GM19043 (cell line): ENCODE results near the gene GNRHR.
"Not testable (repeated sequence)": the region's sequence is repeated elsewhere in the genome, so short reads cannot be mapped to it uniquely, and the experiment has no call there.

Source experiments
- ATAC-seq: cut with Tn5 transposase; IDR thresholded peaks from one replicate; pipeline ENCODE4 v1.9.1; 2021; ENCODE audit warnings: low read depth; ENCODE audit not compliant: unreplicated experiment

The GNRHR gene

DNA sequence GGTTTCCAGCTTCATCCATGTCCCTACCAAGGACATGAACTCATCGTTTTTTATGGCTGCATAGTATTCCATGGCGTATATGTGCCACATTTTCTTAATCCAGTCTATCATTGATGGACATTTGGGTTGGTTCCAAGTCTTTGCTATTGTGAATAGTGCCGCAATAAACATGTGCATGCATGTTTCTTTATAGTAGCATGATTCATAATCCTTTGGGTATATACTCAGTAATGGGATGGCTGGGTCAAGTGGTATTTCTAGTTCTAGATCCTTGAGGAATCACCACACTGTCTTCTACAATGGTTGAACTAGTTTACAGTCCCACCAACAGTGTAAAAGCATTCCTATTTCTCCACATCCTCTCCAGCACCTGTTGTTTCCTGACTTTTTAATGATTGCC is 23.7 kb downstream of the GNRHR start:
- not testable (repeated sequence) for ATAC-seq

DNA sequence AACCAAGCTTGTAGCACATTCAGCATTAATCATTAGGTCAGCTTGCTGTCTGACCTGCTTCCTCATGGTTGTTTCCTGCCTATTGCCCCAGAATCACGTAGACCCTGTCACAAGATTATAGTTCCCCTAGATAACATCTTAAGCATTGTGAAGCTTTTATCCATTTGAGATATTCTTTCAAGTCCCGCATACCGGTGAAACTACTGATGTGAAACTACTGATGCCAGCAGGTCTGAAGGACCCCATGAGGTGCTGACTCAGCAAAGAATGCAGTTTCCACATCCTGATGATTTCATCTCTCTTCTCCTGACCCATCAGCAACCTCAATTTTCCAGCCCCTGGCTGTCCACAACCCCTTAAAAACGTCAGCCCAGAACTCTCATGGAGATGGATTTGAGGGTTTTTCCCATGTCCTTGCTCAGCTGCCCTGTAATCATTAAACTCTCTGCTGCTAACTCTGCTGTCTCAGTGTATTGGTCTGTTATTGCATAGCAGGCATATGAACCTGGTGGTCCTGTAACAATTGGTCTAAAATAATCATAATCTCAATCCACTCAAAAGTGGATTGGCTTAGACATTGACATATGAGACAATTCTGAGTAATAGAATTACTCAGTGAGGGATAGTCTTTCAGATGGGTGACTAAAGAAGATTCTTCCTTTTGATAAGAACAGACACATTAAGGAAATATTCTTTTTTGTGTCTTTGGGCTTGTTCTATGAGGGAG is 26.9 kb downstream of the GNRHR start:
- ATAC-seq = no peak

DNA sequence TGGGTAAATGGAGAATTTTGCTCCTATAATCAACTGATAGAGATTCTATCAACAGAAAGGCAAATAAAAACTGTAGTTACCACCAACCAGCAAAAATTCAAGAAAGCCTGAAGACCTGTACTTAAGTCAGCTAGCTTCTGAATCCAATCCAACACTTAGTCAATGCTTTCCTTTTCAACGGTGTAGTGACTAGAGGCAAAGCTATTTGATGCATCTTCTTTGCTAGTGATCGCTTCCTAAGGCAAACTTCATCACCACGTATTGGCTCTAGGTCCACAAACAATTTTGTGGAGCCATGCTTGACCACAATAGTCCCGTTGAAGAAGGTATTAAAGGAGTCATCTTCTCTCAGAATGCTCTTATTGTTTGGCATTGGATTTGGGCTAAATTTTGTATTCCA is 28.2 kb downstream of the GNRHR start:
- no peak for ATAC-seq

DNA sequence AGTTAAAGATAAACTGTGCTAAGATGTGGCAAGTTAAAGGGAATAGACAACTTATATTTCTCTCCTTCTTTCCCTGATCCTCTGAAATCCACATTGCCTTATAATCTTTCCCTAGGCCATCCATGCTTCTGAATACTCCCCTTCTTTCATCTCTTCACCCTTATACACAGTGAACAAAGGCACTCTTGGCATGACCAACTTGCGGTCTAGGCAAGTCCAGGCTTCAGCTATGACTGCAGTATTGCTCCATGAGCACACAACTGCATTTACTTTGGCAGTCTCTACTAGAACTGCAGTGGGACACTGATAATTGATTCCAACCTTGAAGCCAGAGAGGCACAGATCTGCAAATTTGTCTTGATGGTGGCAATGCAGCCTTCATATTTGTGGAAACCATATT is 29.1 kb downstream of the GNRHR start:
- ATAC-seq = no peak

DNA sequence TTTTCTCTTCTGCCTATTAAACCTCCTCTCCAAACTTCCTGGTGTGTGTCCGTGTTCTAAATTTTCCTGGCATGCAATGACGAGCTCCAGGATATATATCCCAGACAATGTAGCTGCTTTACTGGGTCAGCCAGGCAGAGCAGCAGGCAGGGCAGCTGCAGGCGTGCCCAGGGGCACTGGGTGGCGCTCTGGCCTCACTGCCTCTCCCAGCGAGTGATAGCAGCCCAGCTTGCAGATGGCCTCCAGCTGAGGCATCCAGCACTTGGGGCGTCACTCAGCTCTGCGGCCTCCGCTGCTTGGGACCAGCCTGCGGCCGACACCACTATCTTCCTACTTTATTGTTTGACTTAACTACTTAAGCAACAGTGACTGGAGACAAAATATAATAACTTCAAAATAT is 30.2 kb downstream of the GNRHR start:
- no peak for ATAC-seq

DNA sequence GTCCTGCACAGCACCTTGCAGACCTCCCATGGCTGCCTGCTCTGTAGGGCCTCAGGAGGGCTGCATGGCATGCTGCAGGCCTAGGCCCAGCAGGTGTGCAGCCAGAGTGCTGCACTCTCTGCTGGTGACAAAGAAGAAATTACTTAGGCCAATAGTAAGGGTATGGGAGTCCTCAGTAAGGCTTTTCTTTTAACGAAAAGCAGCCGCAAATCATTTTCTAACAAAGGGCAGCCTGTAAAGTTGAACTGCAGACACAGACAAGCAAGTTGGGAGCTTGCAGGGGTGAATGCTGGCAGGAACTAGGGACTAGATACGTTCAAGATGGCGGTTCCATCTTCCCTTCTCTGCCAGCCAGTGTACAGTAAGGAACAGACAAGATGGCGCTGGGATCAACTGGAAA is 30.8 kb downstream of the GNRHR start:
- no peak for ATAC-seq

DNA sequence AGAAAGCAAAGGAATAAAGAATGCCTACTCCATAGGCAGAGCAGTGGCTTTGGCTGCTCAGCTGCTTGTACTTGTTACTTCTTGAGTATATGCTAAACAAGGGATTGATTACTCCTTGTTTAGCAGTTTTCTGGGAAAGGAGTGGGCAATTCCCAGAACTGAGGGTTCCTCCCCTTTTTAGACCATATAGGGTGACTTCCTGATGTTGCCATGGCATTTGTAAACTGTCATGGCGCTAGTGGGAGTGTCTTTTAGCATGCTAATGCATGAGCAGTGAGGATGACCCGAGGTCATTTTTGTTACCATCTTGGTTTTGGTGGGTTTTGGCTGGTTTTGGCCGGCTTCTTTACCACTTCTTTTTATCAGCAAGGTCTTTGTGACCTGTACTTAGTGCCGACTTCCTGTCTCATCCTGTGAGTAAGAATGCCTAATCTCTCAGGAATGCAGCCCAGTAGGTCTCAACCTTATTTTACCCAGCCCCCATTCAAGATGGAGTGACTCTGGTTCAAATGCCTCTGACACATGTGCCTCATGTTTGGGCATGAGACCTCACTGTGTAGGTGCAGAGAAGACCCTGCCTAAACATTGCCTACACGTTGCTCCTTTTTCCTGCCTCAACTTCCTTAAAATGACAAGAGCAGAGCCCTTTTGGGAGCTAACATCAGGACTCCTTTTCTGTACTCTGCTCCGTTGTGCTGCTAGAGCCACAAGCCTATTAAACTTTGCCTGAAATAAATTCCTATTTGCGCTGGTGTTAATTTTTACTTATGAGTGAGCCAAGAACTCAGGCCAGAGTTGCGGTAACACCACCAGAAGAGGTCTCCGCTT is 32.2 kb downstream of the GNRHR start:
- no peak for ATAC-seq

DNA sequence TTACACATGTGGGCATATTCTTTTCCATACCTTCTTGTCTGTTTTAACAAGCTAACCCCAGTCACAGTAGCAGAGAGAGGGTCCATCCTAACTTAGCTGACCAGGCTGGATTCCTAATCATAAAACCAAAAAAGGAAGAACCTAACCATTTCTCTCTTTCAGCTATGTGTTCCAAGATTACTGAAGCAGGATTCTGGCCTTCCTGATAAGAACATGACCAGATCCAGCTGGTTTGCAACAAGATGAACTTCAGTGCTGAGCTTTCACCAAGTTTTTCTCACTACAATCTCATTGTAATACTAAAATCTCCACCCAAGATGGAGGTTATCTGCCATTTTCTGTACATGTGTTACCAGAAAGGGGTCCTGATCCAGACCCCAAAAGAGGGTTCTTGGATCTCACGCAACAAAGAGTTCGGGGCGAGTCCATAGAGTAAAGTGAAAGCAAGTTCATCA is 32.8 kb downstream of the GNRHR start:
- ATAC-seq = no peak

DNA sequence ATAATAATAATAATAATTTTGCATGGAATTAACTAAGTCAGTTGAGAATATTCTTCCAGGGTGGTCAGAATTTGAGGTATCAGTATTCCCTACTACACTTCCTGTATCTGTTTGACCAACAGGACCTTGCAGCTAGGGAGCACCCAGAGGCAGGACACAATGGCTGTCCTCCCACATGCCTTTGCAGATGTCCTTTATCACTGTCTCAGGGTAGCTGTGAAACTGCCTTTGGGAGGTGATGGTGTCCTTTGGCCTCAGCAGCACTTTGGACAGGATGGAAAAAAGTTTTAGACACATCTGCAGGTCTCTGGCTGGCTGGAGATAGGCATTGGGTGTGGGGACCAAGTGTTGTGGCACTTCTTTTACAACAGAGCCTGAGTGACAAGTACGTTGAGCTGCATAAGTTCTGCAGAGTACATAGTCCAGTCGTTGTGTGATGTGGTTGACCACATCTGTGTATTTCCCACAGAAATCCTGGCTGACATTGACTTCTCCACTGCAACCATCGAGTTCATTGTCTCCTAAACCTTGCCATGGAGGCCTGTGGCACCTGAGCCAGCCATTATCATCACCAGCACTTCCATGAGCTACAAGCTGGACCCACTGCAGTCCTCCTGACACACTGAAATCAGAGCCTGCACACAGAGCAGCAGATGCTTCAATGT is 34.1 kb downstream of the GNRHR start:
- ATAC-seq = no peak

DNA sequence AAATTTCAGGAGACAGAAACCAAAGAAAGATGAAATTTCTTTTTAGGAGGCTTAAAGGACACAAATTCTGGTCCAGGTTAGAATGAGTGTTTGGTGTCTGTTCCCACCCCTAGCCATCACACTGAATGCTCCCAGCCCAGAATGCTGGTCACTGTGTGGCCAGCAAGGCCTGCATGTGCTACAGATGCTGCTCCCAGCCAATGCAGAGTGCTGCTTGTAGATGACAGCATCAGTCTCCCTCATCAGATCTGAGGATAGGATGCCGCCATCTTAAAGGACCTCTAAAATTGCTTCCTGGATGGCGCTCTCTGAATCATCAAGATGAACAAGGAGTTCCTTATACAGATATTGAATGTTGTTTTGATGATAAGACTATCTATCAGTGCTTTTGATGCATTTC is 35.3 kb downstream of the GNRHR start:
- ATAC-seq = no peak

DNA sequence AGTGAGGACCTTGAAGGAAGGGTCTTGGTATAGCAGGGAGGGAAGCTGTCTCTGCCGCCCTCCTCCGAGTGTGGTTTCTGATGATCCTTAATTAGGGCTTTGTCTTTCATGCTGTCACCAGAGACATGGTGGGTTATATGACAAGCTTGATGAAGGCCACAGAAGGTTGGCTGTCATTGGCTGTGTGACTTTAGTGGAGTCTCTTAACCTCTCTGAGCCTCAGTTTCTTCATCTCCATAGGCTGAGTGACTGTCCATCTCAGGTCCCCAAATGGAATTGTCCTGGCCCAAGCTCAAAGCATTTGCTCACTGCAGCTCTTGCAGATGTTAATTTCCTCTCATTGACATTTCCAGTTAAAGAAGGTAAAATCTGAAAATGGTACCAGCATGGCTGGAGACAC is 36.6 kb downstream of the GNRHR start:
- no peak for ATAC-seq

DNA sequence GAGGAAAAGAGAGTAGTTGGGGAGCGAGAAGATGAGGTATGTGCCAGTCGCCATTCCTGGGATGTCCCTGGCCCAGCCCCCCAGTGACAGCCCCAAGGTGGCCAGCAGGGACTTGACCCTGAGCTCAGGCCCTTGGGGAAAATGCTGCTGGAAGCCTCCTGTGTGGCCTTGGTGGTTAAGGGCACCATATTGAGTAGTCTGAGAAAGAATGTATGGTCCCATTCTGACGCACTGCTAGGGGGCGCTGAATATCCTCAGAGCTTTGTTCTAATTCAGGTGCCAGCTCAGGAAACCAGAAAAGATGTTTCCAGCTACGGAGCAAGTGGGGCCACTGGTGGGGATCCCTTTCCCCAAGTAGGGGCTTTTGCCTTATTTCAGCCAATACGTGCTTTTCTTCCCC is 39.2 kb downstream of the GNRHR start:
- ATAC-seq = no peak

DNA sequence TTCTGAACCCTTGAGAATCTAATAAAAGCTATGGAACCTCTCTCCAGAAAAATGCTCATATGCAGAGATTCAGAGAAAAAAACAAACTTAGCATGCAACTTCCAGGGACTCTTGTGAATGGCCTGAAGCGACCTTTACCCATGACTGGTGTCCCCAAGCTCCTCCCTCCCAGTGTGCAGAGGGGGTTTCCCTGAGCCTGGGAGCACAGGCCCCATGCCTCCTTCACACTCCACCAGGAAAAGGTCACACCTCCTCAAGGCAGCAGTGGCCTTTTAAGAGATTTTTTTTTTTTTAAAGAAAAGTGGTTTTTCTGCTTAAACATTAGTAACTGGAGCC is 40.0 kb downstream of the GNRHR start:
- peak; percentile 56 for ATAC-seq

DNA sequence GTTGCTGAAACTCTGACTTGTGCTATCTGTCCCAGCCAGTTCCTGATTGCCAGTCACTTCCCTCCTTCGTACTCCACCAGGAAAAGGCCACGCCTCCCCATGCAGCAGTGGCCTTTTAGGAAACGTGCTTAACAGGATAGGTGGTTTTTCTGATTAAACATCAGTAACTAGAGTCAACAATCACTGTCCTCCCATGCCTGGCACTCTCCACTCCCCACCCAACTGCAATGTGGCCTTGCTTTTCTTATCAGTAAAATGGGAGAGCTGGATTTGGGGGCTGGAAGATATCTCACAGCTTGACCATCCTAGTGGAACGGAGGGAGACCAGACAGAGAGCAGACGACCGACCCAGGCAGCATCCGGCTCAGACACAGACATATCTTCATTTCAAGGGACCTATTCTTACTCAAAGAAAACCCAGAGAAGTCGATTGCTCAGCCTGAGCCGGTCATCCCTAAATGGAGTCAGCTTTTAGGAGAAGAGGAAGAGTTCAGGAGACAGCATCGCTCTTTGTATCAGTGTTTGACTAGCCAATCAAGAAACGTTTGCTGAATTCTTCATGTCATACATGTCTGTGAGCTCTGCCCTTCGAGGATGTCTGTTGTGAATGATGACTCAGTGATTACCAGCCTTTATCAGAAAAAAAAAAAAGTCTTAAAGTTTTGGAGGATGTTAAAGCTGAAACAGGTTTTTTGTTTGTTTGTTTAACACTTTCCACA is 40.5 kb downstream of the GNRHR start:
- no peak for ATAC-seq

DNA sequence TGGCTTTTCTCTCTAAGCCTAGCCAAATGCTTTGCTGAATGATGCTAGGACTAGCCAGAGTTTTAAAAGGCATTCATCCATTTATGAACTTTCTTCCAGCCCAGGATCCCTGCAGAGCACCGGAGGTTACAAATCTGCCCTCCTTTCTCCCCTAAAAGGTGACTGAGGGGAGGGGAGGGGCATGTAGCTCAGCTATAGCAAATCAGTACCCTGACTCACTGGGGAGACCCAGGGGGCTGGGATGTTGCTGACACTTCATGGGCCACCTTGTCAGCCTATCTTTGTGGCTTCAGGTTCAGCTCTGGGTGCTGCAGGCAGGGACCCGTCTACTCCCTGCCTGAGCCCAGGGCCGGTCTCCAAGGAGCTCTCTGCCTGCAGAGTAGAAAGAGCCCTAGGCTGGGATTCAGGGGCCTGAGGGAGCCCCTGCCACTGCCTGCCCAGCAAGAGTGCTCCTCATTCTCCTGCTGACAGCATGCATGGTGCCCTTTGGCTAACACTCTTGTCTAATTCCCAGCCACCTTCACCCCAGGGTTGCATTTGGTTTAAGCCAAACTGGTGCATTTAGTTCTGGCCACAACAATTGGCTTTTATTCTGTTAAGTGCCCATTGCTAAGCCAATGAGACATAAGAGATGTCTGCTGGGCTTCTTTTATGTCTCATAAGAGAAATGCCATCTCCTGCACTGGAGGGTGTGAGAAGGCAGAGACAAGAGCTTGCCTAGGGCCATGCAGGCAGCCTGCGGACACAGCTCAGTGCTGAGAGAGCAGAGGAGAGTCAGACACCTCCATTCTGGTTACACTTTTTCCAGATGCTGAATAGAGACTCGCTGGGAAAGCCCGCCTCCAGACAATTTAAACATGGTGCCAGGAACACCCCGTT is 41.3 kb downstream of the GNRHR start:
- no peak for ATAC-seq

DNA sequence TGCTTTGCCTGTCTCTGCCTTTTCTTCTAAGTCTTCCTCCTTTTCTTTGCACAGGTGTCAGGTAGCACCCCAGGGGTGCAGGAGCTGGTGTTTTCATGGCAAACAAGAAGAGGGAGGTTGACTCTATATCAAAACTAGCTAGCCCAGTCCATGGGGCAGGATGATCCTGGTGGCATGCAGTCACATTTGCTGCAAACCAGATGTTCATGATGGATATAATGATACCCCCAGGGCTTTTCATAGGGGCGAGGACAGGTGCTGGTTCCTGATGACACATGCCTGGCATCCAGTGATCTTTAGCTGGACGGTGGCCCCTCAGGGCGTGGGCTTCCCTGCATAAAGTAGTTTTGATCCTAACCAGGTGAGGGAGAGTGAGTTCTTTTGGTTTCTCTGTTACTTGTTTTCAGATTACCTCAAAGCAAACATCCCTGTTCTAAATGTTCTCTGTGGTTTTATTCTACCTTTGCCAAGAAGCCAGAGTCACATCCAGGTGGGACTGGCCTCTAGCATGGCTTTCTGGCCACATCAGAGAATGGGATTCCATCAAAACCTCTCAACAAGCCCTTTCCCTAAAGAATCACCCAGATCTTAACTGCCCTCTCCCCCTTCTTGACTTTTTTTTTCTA is 42.1 kb downstream of the GNRHR start:
- no peak for ATAC-seq

DNA sequence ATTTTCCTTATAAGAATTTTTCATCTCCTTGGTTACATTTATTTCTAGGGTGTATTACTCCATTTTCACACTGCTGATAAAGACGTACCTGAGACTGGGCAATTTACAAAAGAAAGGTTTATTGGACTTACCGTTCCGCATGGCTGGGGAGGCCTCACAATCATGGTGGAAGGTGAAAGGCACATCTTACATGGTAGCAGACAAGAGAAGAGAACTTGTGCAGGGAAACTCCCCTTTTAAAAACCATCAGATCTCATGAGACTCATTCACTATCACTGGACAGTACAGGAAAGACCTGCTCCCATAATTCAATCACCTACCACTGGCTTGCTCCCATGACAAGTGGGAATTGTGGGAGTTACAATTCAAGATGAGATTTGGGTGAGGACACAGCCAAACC is 47.5 kb downstream of the GNRHR start:
- not testable (repeated sequence) for ATAC-seq

DNA sequence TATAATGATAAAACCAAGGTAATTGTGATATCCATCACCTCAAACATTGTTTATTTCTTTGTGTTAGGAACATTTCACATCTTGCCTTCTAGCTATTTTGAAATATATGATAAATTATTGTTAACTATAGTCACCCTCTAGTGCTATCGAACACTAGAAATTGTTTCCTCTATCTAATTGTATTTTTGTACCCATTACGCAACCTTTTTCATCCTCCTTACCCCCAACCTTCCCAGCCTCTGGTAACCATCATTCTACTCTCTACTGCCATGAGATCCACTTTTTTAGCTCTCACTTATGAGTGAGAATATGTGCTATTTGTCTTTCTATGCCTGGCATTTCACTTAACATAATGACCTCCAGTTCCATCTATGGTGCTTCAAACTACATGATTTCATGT is 49.3 kb downstream of the GNRHR start:
- no peak for ATAC-seq

DNA sequence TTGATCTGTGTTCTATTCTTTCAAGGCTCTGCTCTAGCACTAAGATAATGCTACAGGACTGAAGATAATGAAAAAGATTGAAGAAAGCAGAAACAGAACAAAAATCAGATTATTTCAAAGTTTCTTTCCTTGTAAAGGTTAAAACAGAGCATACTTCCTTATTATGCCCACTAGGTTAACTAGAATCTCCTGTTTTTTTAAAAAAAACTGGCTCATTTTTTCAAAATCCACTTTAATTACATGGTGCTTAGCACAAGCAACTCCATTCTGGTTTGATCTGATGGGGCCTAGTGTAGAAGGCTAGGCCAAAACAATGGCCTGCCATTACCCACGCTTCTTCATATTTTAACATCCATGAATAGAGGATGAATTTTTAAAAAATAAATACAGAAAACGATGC is 52.0 kb downstream of the GNRHR start:
- no peak for ATAC-seq

DNA sequence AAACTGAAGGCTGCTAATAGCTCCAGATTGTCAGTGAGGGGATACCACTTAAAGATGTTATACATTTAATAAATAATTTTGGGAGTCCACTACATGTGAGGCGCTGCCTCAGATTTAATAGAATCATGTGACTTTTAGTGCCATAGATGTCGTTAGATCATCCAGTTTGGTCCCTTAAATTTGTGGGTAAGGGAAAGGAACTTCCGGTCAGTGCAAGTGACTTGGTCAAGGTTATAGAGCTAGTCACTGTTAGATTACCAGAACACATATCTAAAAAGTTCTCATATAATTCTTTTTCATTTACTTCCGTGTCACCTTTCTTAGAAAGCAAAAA is 52.7 kb downstream of the GNRHR start:
- no peak for ATAC-seq
